ENCODE measurements around the gene C1QL1.
A peak's percentile ranks its signal among the peaks of the same experiment; 100 is the strongest.

The C1QL1 gene

DNA sequence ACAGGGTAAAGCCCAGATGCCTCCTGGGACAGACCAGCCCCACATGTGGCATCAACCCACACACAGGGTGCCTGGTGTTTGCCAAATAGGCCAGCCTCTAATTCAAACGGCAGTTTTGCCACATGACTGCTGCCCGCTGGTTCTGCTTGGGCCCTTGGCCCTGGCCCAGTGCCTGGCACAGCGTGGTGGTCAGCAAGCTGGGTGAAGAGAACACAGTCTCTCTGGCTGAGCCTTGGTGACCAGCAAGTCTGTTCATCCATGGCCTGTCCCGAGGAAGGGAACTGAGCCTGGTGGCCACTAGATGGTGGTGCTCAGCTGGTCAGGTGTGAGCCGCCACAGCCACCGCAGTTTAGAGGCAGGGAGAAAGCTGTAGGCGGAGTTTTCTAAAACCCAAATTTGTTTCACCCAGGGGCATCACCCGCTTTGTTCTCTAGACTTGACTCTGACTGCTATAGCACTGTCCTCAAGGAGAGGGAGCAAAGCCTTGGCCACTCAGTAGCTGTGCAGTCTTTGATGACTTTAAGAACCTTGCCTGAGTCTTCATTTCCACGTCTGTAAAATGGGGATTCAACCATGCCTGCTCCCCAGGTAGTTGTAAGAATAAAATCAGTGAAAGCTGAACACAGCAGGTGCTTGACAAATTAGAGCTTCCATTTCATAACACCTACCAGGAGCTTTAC is 48.1 kb downstream of the C1QL1 start:
- Histone ChIP-seq H3K27ac (ENCODE audit: low read depth, low read length, poor library complexity, severe bottlenecking) (no peak overlapping the region), H3K9ac (ENCODE audit: low read length) (no peak overlapping the region; the same call in 1 of the 2 replicates), H3K79me2 (ENCODE audit: insufficient read depth, low read length) (no peaks in the 10 kb centered on the region), H2AFZ (ENCODE audit: low read length) (no peak overlapping the region), H3K4me2 (ENCODE audit: low read length) (peak overlapping the region; percentile 25; the same call in 1 of the 2 replicates), H3K27me3 (ENCODE audit: insufficient read depth, low read length) (no peaks in the 10 kb centered on the region), H3F3A (ENCODE audit: insufficient read depth, low read length) (no peaks in the 10 kb centered on the region), H3K9me2 (ENCODE audit: low read depth, low read length) (no peaks in the 10 kb centered on the region), H3K36me3 (ENCODE audit: insufficient read depth, low read length) (no peaks in the 10 kb centered on the region), H3K4me3 (ENCODE audit: low read depth, low read length, poor library complexity, severe bottlenecking) (no peak overlapping the region), H4K20me1 (ENCODE audit: insufficient read depth, low read length) (no peaks in the 10 kb centered on the region), H3K9me3 (ENCODE audit: low read length) (no peaks in the 10 kb centered on the region), H3K4me1 (ENCODE audit: insufficient read depth, low read length, severe bottlenecking) (peaks cover 14% of the 10 kb centered on the region)
- TF ChIP-seq CTCF (IDR thresholded peaks at IDR 0.05; ENCODE audit: low read length) (peak; percentile 87), EZH2 (IDR thresholded peaks at IDR 0.05; ENCODE audit: borderline replicate concordance, low read length) (no peak)

DNA sequence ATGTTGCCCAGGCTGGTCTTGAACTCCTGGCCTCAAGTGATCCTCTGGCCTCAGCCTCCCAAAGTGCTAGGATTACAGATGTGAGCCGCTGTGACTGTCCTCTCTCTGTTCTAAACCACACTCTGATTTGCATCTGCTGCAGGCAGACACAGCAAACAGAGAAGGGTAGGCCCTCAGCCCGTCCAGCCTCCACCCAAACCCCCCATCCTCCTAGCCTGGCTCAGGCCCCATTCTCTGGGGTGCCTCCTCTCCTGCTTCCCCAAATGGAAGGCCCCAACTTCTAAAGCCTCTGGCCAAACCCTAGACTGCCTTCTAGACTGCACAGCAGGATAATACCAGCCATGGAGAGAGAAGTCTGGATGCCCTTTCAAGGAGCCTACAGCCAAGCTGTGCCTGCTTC is 48.7 kb downstream of the C1QL1 start:
- Histone ChIP-seq H3K79me2 (ENCODE audit: insufficient read depth, low read length) (no peaks in the 10 kb centered on the region), H3F3A (ENCODE audit: insufficient read depth, low read length) (no peaks in the 10 kb centered on the region), H3K4me2 (ENCODE audit: low read length) (no peak overlapping the region), H3K36me3 (ENCODE audit: insufficient read depth, low read length) (no peaks in the 10 kb centered on the region), H3K4me1 (ENCODE audit: insufficient read depth, low read length, severe bottlenecking) (peaks cover 14% of the 10 kb centered on the region), H2AFZ (ENCODE audit: low read length) (no peak overlapping the region), H3K9me3 (ENCODE audit: low read length) (no peaks in the 10 kb centered on the region), H3K9me2 (ENCODE audit: low read depth, low read length) (no peaks in the 10 kb centered on the region), H3K4me3 (ENCODE audit: low read depth, low read length, poor library complexity, severe bottlenecking) (no peak overlapping the region), H3K9ac (ENCODE audit: low read length) (no peak overlapping the region), H3K27ac (ENCODE audit: low read depth, low read length, poor library complexity, severe bottlenecking) (no peak overlapping the region), H4K20me1 (ENCODE audit: insufficient read depth, low read length) (no peaks in the 10 kb centered on the region), H3K27me3 (ENCODE audit: insufficient read depth, low read length) (no peaks in the 10 kb centered on the region)
- TF ChIP-seq EZH2 (IDR thresholded peaks at IDR 0.05; ENCODE audit: borderline replicate concordance, low read length): no peak
- TF ChIP-seq CTCF (IDR thresholded peaks at IDR 0.05; ENCODE audit: low read length): no peak

DNA sequence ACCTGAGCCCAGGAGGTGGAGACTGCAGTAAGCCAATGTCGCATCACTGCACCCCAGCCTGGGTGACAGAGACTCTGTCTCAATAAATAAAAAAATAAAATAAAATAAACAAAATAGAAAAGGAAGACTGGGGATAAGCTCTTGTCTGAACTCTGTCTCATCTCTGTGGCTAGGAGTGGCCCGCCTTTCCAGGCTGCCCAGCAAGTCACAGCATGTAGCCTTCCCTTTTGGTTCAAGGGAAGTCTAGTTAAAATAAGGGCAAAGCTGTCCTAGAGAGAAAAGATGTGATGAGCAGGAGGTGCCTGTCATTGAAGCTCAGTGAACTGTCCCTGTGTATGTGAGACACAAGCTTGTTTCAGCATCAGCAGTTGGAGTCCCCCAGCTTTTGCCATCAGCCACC is 50.1 kb downstream of the C1QL1 start:
- no peaks in the 10 kb centered on the region for H3K27me3 ChIP-seq (ENCODE audit: insufficient read depth, low read length)
- no peaks in the 10 kb centered on the region for H3K9me3 ChIP-seq (ENCODE audit: low read length)
- H3K79me2 ChIP-seq (ENCODE audit: insufficient read depth, low read length): no peaks in the 10 kb centered on the region
- no peaks in the 10 kb centered on the region for H3K36me3 ChIP-seq (ENCODE audit: insufficient read depth, low read length)
- no peaks in the 10 kb centered on the region for H4K20me1 ChIP-seq (ENCODE audit: insufficient read depth, low read length)
- no peak overlapping the region for H3K27ac ChIP-seq (ENCODE audit: low read depth, low read length, poor library complexity, severe bottlenecking)
- no peak overlapping the region for H3K9ac ChIP-seq (ENCODE audit: low read length)
- no peak overlapping the region for H3K4me2 ChIP-seq (ENCODE audit: low read length)
- no peak for TF ChIP-seq CTCF (IDR thresholded peaks at IDR 0.05; ENCODE audit: low read length)
- no peak for TF ChIP-seq EZH2 (IDR thresholded peaks at IDR 0.05; ENCODE audit: borderline replicate concordance, low read length)
- H3K4me1 ChIP-seq (ENCODE audit: insufficient read depth, low read length, severe bottlenecking): peaks cover 14% of the 10 kb centered on the region
- no peak overlapping the region for H3K4me3 ChIP-seq (ENCODE audit: low read depth, low read length, poor library complexity, severe bottlenecking)
- no peaks in the 10 kb centered on the region for H3F3A ChIP-seq (ENCODE audit: insufficient read depth, low read length)
- H2AFZ ChIP-seq (ENCODE audit: low read length): no peak overlapping the region
- H3K9me2 ChIP-seq (ENCODE audit: low read depth, low read length): no peaks in the 10 kb centered on the region

Measured in OCI-LY1 (cell line).